ENCODE measurements around the gene SLC9A4.
A peak's percentile ranks its signal among the peaks of the same experiment; 100 is the strongest.

The SLC9A4 gene

DNA sequence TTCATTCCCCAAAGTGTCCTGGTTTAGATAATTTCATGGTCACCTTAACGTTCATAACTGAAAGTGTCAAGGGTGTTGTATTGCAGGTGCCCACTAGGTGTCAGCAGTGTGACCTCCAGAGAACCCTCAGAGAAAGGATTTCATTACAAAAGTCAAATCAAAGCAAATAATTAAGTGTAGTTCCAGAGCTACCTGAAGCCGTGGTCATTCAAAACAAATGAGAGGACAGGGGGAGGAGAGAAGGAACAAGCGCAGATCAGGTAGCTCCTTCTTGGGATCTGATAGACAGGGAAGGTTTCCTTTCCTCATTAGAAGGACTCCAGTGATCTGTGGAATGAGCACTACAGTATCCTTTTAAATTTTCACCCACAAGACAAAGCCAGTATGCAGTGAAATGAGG is at the start of gene SLC9A4:
SLC9A4 (plus strand) TSS at position 207 of the 400 bp plus-strand sequence. CDS start 534 bp downstream, outside the sequence.
- DNase-seq (ENCODE audit: low read depth in 2 of 2, low spot score in 1 of 2) = peak in 1 of 2 donors; percentile 12

DNA sequence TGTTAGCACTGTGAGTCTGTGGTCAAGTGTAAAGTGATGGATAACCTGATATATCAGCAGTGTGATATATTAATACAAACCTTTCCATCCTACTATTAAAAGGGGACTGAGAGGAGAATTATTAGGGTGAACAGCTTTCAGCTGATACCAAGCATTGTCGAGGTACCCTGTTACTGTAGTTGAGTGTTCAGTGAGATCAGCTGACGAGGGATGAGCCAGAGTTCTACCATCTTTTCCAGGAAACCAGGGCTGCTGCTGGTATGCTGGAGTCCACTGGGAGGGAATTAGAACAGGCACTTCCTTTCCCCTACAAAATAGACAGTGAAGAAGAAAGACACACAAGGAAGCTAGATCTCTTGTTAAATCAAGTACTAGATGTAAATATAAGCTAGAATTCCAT is 49.7 kb upstream of the SLC9A4 start:
- no peak for DNase-seq (ENCODE audit: low read depth in 2 of 2, low spot score in 1 of 2)

GRCh38 chr2:102424754-102425153 is 48.3 kb upstream of the SLC9A4 start:
- DNase-seq (ENCODE audit: low read depth in 2 of 2, low spot score in 1 of 2) = no peak

GRCh38 chr2:102425441-102426132 is 47.4 kb upstream of the SLC9A4 start:
- DNase-seq (ENCODE audit: low read depth in 2 of 2, low spot score in 1 of 2) = no peak

- DNase-seq (ENCODE audit: low read depth in 2 of 2, low spot score in 1 of 2) = no peak
Observed at GRCh38 chr2:102427249-102427648, 45.8 kb upstream of the SLC9A4 start.

- DNase-seq (ENCODE audit: low read depth in 2 of 2, low spot score in 1 of 2) = no peak
Observed at GRCh38 chr2:102428573-102428972, 44.5 kb upstream of the SLC9A4 start.

- DNase-seq (ENCODE audit: low read depth in 2 of 2, low spot score in 1 of 2) = no peak
Observed at GRCh38 chr2:102432386-102432785, 40.6 kb upstream of the SLC9A4 start.

- no peak for DNase-seq (ENCODE audit: low read depth in 2 of 2, low spot score in 1 of 2)
Observed at GRCh38 chr2:102433973-102434654, 38.9 kb upstream of the SLC9A4 start.

GRCh38 chr2:102434655-102435381 is 38.2 kb upstream of the SLC9A4 start:
- no peak for DNase-seq (ENCODE audit: low read depth in 2 of 2, low spot score in 1 of 2)

GRCh38 chr2:102435741-102436140 is 37.3 kb upstream of the SLC9A4 start:
- DNase-seq (ENCODE audit: low read depth in 2 of 2, low spot score in 1 of 2) = no peak

DNA sequence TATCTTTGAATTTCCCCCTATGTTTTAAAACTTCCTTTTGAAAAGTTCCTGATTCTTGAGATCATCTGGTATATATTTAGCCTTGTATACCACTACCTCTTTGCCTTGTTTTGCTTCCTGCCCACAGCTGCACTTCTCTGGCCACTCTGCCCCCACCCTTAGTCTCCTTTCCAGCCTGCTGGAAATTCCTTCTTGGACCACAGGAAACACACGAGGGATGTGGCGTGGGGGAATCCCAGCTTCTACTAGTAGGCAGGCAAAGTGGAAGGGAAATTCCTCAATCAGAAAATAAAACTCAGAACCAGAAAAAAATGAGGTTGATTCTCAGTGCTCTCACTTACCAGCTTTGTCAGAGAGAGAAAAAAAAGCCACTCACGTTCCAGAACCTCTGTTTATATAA is 36.7 kb upstream of the SLC9A4 start:
- no peak for DNase-seq (ENCODE audit: low read depth in 2 of 2, low spot score in 1 of 2)

DNA sequence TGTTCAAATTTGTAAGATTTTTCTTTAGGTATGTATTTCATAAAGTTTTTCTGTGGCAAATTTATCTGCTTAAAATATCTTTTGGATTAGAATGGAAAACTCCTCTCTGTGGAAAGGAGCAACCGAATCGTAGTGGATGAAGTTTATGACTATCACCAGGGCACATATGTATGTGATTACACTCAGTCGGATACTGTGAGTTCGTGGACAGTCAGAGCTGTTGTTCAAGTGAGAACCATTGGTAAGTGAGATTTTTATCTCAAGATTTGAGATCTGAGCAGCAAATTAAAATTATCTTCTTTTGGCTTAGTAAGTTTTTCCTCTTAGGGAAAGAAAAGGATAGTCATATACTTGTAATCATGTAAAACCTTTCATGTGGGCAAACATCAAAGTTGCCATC is 35.9 kb upstream of the SLC9A4 start:
- no peak for DNase-seq (ENCODE audit: low read depth in 2 of 2, low spot score in 1 of 2)

DNA sequence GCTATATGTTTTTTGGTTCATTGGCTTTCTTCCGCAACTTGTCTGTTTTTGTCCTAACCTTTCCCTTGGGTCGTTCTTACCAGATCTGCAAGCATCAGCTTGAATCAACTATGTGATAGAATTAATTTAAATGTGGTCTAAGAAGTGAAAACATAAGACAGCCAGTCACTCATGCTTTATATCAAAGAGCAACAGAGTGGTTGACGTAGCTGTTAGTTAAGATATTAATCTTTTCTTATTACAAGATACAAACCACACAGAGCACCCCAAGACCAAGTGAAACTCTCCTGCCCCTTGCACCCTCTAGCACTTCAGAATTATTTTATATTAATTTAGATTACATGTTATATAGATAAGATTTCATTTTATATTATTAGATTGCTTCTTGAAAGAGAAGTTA is 34.9 kb upstream of the SLC9A4 start:
- DNase-seq (ENCODE audit: low read depth in 2 of 2, low spot score in 1 of 2) = no peak

DNA sequence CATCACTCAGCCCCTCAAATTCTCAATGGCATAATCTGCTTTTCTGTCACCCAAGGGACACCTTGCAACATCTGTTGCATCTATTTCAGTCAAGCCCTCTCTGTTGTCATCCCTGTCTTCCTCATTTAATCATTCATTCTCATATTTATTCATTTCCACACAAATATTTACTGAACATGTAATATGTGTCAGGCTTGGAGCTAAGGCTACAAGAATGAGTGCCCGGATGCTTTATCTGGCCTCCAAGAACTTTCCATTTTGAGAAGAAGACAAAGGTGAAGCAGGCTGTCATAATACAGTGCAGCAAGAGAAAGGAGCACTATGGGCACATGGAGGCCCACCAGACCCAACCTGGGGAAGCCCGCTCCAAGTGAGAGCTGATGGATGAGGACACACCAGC is 34.4 kb upstream of the SLC9A4 start:
- DNase-seq (ENCODE audit: low read depth in 2 of 2, low spot score in 1 of 2) = no peak

- no peak for DNase-seq (ENCODE audit: low read depth in 2 of 2, low spot score in 1 of 2)
Observed at GRCh38 chr2:102439065-102439695, 33.8 kb upstream of the SLC9A4 start.

GRCh38 chr2:102442967-102443828 is 29.8 kb upstream of the SLC9A4 start:
- peak in 1 of 2 donors; percentile 24 for DNase-seq (ENCODE audit: low read depth in 2 of 2, low spot score in 1 of 2)

- DNase-seq (ENCODE audit: low read depth in 2 of 2, low spot score in 1 of 2) = no peak
Observed at GRCh38 chr2:102444233-102444632, 28.8 kb upstream of the SLC9A4 start.

DNA sequence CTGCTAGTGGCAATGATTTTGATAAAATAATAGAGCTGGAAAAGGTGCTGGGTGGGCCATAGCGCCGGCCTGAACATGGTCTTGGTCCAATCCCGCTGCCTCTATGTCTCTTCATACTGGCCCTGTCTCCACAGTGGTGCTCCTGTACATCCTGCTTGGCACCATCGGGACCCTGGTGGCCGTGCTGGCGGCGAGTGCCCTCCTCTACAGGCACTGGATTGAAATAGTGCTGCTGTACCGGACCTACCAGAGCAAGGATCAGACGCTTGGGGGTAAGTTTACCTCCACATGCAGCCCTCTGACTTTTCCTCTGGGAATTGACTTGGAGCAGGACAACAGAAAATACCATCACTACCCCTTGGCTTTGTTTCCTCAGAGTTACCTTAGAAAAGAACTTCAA is 26.1 kb upstream of the SLC9A4 start:
- no peak for DNase-seq (ENCODE audit: low read depth in 2 of 2, low spot score in 1 of 2)

DNA sequence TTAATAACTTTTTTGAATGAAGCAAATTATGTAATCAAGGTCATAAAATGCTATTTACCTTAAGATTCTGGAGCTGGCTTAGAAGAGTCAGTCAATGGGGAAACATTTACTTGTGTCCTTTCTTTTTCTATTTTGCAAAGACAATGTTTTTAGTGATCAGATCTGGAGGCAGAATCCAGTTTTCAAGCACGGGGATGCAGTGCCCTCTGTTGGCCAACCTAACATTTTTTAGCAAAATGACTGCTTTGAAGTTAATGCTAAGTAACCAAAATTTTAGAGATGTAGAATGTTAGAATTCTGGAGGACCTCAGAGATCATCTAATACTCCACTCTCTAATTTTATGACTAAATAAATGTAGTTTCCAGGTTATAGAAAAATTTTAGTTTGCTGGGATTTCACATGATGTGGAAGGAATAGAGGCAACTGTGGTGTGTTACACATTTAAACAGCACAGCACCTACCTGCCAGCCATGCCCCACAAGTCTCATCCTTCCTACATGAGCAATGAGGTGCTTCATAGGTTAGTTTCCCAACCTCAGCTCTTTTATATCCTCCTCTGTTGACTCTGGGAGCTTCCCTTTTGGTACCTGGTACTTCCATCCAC is 23.6 kb upstream of the SLC9A4 start:
- peak; percentile 19 to 33 for DNase-seq (ENCODE audit: low read depth in 2 of 2, low spot score in 1 of 2)

GRCh38 chr2:102451968-102452367 is 21.1 kb upstream of the SLC9A4 start:
- DNase-seq (ENCODE audit: low read depth in 2 of 2, low spot score in 1 of 2) = no peak

Measured in stimulated activated CD8-positive, alpha-beta memory T cell treated with anti-CD3 and anti-CD28 coated beads, Interleukin-4, amount 100 ng/mL, for 1 hour (primary cell).